CD4-positive, alpha-beta T cell treated with Interleukin-15 for 4 hours (primary cell): Measurements from ENCODE around the gene ZMYND19.
A peak's percentile ranks its signal among the peaks of the same experiment; 100 is the strongest.
"Not testable (repeated sequence)": the region's sequence is repeated elsewhere in the genome, so short reads cannot be mapped to it uniquely, and the experiment has no call there.

Source experiments
- DNase-seq: peaks from one replicate; pipeline ENCODE4 v3.0.0-alpha.2; 2020; ENCODE audit warnings: low spot score

Gene ZMYND19

DNA sequence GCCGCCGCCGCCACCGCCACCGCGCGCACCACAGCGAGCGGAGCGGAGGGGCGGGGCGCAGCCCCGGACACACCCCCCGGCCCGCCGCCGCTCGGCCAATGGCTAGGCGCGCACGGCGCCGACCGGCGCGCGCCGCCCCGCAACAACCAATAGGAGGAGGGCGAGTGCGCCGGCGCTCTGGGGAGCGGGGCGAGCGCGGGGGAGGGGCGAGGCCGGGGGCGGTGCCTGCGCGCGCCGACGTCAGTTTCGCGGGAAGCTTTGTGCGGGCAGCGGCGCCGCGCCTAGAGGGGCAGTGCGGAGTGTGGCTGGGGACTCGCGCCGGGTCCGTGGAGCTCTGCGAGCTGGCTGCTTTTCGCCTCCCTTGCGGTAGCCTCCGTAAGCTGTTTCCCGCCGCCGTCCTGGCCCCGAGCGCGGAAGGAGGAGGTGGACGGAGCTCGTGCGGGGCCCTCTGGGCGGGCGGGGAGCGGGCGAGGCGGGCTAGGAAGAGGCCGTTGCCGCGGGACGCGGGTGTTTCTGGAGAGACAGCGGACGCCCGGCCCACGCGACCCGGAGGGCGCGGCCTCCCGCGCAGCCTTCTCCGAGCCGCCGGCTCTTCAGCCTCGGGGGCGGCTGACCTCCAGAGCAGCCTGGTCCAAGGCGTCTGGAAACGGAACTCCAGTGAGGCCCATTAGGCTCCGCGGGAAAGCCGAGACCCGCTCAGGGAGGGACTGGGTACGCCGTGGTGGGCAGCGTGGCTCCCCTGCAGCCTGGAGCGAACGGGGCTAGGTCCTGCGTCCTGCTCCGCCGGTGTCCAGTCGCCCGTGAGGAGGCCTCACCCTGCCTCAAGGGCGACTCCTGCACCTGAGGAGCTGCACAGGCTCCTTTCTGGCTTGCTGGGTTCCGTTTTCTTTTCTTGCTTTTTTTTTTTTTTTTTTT, at the start of gene ZMYND19:
Gene ZMYND19, minus strand, starts transcription at position 44 of the 915 bp plus-strand sequence. CDS start 249 bp downstream, outside the sequence.
- peak; percentile 90 for DNase-seq

DNA sequence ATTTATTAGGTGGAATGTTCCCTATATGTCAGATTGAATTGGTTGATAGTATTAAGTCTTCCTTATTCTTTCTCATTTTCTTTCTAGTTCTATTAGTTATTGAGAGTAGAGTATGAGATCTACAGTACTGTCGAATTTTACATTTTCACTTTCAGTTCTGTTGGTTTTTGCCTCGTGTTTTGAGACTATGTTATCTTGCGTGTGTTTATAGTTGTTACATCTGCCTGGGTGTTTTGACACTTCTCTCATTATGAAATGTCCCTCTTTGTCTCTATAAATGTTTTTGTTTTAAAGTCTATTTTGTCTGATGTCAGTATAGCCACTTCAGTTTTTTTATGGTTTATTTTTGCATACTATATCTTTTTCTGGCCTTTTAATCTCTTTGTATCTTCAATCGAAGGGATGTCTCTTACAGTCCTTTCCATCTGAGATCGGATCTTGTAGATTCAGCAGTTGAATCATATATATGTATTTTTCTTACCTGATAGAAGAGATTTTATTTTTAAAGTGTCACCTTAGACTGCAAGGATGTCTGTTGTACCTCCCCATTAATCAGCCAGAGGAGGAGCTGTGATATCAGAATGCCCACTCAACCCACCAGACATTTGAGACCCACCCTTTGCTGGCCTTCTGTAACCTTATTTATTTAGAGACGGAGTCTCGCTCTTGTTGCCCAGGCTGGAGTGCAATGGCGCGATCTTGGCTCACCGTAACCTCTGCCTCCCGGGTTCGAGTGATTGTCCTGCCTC, 49.2 kb upstream of the ZMYND19 start:
- peak; percentile 34 for DNase-seq

DNA sequence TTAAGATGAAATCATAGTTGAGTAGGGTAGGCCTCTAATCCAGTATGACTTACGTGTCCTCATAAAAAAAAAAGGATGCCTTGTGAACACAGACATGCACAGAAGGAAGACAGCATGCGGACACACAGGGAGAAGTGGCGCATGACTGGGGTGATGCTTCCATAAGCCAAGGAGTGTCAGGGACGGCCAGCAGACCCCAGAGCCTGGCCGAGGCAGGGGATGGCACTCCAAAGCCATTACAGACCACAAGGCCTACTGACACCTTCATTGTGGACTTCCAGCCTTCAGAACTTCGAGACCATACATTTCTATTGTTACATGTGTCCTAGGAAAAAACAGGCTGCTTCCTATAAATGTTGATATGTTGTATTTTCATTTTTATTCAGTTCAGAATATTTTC, 48.4 kb upstream of the ZMYND19 start:
- no peak for DNase-seq

DNA sequence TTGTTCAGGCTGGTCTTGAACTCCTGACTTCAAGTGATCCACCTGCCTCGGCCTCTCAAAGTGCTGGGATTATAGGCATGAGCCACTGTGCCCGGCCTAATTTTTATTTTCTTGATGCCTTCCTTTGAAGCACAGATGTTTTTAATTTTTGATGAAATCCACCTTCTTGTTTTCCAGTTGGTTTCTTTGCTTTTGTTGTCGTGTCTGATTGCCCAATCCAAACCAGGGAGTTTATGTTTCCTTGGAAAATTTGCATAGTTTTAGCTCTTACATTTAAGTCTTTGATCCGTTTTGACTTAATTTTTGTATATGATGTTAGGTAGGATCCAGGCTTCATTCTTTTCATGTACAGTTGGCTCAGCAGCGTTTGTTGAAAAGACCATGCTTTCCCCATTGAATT, 43.7 kb upstream of the ZMYND19 start:
- no peak for DNase-seq

DNA sequence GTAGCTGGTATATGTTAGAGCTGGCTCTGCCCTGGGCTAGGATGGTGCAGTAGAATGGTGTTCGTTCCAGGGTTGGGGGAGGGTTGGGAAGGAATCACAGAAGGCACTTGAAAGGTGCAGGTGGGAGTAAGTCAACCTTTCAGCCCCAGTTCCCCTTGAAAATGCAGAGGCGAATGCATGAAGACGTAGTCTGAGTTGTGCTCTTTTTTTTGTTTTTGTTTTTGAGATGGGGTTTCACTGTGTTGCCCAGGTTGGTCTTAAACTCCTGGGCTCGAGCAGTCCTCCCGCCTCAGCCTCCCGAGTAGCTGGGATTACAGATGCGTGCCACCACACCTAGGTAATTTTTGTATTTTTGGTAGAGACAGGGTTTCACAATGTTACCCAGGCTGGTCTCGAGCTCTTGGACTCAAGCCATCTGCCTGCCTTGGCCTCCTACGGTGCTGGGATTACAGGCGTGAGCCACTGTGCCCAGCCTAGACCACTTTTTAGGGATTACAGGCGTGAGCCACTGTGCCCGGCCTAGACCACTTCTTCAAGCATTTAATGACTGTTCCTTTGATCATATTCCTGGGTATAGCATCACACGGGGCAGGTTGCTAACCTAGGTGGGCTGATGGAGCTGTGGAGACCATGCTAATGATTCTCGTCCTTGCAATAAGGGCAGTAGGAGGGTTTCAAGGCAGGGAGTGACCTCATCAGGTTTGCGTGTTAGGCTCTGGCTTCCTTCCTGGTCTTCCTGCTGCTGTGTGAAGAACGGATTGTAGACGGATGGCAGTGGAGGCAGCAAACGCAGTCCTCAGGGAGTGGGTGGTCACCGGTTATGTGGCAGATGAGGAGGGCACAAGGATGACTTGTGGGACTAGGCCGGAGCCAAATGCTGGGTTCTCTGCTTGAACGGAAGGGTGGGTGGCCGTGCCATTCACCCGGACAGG, 42.2 kb upstream of the ZMYND19 start:
- no peak for DNase-seq

DNA sequence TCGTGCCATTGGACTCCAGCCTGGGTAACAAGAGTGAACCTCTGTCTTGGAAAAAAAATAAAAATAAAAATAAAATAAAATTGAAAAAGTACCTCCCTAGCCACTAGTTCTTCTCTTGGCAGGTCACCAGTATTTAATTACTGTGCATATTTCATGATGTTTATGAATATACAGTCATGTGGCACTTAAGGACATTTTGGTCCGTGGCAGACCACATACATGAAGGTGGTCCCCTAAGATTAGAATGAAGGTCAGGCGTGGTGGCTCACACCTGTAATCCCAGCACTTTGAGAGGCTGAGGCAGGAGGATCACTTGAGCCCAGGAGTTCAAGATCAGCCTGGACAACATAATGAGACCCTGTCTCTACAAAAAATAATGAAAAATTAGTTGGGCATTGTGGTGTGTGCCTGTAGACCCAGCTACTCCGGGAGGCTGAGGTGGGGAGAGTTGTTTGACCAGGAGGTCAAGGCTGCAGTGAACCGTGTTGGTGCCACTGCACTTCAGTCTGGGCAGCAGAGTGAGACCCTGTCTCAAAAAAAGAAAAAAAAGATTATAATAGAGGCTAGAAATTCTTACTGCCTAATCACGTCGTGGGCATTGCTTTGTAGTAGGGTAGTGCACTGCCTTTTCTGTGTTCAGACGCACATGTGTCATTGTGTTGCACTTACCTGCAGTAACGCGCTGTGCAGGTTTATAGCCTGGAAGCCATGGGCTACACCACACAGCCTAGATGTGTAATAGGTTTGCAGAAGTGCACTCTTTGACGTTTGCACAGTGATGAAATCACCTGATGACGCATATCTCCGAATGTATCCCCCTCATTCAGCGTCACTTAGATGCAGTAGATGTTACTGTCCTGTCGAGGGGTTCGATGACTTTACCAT, 41.3 kb upstream of the ZMYND19 start:
- no peak for DNase-seq

DNA sequence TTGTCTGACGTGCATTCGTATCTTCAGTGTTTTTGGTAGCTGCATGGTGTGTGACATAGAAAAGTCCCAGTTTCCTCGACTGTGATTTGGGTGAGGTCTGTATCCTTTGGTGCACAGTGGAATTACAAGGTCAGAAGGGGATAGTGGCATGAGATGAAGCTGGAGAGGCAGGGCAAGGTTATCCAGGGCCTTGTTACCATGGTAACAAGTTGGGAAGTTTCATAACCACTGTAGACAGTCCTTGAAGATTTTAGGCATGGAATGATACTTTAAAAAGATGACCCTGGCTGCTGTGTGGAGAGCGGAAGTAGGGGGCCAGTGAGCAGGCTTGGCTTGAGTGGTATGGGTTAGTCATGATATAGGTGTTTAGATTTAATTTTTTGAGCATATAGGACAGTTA, 40.4 kb upstream of the ZMYND19 start:
- no peak for DNase-seq

DNA sequence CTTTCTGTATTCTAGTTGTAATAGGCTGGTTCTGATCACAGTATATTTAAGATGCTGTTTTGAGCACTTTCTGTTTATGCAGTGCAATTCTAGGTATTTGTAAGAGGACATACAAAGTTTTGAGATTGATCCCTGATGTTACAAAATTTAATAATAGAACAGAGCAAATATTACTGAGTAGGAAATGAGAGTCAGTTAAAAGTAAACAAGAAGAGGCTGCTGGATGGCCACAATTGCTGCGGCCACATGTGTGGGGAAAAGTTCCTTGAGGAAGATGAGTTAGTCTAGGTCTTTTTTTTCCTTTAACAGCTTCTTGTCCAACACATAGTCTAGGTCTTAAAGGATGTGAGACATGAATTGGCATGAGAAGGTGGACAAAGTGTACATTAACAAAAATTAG, 39.8 kb upstream of the ZMYND19 start:
- DNase-seq: no peak

DNA sequence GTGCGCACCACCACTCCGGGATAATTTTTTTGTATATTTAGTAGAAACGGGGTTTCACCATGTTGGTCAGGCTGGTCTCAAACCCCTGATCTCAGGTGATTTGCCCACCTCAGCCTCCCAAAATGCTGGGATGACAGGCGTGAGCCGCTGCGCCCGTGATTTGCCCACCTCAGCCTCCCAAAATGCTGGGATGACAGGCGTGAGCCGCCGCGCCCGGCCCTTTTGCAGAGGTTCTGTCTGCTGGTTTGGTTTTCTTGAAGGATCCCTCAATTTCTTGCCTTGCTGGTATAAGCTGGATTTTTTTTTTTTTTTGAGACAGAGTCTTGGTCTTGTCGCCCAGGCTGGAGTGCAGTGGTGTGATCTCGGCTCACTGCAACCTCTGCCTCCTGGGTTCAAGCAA, 37.1 kb upstream of the ZMYND19 start:
- DNase-seq: not testable (repeated sequence)

DNA sequence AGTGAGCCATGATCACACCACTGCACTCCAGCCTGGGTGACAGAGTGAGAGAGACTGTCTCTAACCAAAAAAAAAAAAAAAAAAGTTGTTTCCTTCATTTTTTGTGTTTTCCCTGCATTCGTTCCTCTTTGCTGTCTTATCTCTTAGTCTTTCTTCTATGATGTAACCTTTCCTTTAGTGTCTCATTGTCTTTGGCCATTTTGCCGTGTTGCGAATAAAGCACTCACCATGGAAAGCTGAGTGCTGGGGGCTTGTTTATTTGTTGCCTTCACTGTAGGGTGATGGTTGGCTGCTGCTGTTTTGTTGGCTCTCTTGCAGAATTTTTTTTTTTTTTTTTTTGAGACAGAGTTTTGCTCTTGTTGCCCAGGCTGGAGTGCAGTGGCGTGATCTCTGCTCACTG, 36.2 kb upstream of the ZMYND19 start:
- DNase-seq: no peak

DNA sequence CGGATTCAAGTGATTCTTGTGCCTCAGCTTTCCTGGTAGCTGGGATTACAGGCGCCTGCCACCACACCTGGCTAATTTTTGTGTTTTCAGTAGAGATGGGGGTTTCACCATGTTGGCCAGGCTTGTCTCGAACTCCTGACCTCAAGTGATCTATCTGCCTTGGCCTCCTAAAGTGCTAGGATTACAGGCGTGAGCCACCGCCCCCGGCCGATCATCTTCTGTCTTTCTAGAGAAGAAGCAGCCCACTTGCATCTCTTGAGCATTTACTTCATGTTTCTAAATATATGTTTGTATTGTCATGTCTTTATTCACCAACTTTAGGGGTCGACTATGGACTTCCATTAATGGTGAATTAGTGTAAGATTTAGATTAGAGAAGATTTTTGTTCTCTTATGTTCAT, 31.9 kb upstream of the ZMYND19 start:
- not testable (repeated sequence) for DNase-seq

DNA sequence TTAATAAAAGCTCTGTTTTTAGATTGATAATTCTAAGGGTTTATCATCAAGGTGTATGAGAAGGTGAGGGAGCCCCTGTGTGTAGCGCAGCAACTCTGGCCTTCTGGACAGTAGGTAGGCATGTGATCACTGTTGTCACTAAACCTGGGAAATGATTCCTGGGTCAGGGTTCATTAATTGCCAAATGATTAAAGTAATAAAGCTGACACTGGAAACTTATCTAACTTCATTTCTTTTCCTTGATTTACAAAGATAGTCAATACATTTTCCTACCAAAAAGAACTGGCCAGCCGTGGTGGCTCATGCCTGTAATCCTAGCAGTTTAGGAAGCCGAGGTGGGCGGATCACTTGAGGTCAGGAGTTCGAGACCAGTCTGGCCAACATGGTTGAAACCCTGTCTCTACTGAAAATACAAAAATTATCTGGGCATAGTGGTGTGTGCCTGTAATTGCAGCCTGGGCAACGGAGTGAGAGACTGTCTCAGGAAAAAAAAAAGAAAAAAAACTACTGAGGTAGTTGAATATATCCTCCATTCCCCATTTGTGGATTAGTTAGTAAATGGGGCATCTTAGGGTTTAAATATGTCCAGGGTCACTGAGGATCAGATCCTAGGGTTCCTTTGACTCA, 30.9 kb upstream of the ZMYND19 start:
- DNase-seq: no peak

DNA sequence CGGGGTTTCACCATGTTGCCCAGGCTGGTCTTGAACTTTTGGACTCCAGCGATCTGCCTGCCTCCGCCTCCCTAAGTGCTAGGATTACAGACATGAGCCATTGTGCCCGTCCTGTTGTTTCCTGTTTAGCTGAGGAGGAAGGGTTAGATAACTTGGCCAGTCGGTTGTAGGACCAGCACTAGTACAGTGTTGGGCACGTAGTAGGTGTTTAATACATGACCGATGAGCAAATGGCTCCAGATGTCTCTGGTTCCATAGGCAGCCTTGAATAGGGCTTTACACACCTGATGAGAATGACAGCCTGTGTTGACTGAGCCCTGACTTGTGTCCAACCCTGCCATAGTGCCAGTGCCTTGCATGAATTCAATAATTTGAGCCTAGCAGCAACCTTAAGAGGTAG, 30.3 kb upstream of the ZMYND19 start:
- DNase-seq: no peak

DNA sequence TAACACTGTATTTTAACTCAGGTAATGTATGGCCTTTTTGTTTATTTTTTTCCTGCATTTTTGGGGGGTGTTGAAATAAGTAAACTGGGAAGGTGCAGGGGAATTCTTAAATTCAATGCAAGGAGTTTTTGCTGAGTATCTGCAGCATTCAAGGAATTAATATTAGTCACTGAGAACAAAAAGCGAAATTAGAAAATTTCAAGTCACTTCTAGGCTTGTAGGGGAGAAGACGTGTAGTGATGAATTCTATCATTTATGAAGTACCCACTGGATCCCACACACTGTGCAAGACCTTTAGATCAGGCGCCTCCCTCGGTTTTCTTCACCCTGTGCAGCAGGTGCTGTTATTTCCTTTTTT, 29.7 kb upstream of the ZMYND19 start:
- no peak for DNase-seq

DNA sequence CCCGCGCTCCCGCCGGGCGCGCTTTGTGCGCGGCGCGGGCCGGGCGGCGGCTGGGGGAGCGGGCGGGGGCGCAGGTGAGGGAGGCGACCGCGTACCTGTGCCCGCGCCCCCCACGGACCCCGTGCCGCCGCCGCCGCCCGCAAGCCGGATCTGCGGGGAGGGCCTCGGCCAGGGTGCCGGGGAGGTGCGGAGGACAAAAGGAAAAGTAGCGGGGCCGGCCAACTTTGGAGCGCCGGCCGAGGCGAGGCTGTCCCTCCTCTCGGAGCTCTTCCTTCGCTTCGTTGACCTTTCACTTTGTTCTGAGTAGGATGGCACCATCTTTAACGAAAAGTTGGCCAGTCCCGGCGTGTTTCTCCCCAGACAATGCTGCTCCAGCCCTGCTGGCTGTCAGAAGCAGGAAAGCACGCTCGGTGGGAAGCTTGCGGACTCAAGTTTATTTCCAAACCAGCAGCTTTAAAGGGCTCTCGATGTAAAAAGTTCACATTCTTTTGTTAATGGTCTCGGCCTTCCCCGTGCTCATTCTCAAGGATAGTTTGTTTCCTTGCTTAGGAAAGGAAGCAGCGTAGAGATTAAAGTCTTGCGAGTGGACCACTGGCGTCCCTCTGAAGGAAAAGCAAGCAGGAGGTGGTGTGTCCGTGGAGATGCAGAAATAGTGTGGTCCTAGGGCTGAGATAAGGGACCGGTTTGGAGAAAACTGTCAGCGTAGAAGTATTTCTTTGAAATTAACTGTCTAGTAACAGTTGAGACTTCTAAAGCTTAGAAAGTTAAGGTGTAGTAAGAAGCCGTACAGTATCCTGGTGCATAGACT, 29.1 kb upstream of the ZMYND19 start:
- DNase-seq: no peak

DNA sequence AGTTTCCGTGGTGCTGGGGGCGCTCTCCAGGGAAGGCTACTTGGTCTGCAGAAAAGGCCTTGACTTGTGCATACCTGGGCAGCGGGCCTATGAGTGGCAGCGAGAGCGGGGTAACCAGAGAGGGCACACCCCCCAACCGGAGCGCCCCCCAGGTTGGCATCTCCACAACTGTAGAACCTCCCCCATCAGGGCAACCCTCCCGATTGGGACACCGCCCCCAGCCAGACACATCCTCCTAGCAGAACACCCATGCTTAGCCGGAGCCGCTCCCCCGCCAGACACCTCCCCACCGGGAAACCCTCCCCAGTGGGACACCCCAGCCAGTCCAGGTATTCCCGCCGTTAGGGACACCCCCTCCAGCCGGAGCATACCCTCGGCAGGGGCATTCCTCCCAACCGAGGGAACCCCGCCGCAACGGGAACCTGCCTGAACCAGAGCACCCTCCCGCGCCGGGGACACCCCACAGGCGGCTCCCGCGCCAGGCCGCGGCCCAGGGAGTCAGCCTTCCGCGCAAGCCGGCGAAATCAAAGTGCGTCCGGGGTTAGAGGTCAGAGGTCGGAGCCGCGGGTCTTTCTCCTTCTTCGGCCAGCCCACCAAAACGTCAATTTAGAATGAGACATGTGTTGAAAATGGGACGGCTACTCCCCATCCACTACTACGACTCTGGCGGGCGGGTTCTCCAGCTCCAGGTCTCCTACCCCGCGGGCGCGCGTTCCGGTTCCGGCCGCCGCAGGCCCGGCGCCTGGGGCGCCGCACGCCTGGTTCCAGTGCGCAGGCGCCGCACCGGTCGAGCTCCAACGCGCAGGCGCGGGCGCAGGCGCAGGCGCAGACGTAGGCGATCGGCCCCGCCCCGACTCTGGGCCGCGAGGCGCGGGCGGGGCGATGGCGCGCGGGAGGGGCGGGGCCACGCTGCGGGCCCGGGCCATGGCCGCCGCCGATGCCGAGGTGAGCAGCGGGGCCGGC, 28.1 kb upstream of the ZMYND19 start, which contains the start of gene EHMT1:
Gene EHMT1, plus strand, starts transcription at position 901 of the 963 bp plus-strand sequence. Its CDS starts 24 bp downstream, at position 925.
- DNase-seq: peak; percentile 89

DNA sequence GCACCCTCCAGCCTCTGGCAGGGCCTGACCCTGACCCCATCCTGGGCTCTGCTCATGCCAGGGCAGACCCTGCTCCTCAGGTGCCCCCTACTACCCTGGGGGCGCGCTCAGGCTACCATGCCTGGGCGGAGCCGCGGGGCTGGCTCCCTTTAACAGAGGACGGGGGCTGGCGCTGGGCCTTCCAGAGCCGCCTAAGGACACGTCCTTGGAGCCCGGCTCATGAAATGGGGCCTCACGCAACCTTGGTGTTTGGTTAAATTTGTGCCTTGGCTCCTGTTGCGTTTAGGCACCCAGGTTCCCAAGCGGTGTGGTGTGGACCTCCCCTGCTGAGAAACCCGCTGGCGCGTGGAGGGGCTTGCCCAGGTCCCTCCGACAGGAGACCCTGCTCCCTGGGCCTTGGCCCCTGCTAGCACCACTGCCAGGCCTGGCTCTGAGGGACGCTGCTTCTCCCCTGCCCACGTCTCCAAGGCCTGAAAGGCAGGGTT, 25.1 kb upstream of the ZMYND19 start:
- DNase-seq: no peak

DNA sequence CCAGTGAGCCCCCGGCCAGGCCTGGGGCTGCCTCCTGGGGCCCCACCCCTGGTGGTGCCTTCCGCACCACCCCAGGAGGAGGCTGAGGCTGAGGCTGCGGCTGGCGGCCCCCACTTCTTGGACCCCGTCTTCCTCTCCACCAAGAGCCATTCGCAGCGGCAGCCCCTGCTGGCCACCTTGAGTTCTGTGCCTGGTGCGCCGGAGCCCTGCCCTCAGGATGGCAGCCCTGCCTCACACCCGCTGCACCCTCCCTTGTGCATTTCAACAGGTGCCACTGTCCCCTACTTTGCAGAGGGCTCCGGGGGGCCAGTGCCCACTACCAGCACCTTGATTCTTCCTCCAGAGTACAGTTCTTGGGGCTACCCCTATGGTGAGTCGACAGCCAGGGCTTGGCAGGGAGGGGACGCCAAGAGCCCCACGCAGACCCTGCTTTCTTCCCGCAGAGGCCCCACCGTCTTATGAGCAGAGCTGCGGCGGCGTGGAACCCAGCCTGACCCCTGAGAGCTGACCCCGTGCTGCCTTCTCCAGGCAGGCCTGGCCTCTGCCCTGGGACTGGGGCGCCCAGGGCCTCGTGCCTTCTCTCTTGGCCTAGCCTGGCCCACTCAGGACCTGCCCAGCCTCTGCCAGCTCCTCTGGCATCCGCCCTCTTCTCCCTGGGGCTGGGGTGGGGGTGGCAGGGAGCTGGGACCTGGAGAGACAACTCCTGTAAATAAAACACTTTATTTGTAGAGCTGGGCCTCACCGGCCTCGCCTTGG, 24.5 kb upstream of the ZMYND19 start:
- no peak for DNase-seq
